ENCODE measurements around the gene SLC36A4. TPM values are rescaled to one million over a fixed set of nuclear protein-coding genes. Genes with fewer than 3 reads are reported as not detected.

Gene SLC36A4
- total RNA-seq, 1 experiment from 2014 or later: 12.5 TPM

GRCh38 chr11:93159721-93160120 lies 38.1 kb downstream of the SLC36A4 start:
- H3K4me3 ChIP-seq (ENCODE audit: low read depth, low read length): no peak overlapping the region
- BruUV-seq (replicated peaks): no TSS peak
- ChIA-PET CTCF (no interaction called here), POLR2A (no interaction called here)
- peaks cover 6% of the 10 kb centered on the region for H3K36me3 Mint-ChIP-seq (ENCODE audit: insufficient read depth, unreplicated experiment)
- no peaks in the 10 kb centered on the region for H3K4me1 ChIP-seq
- no peaks in the 10 kb centered on the region for H3K9me3 ChIP-seq
- no peaks in the 10 kb centered on the region for H3K27me3 Mint-ChIP-seq (ENCODE audit: insufficient read depth, unreplicated experiment)
- intact Hi-C loops (cut with micrococcal nuclease; ENCODE audit: unreplicated experiment): no loop called here
- DNase-seq: no peak
- H3K27ac Mint-ChIP-seq (ENCODE audit: unreplicated experiment): no peak overlapping the region
- no peaks in the 10 kb centered on the region for H3K27me3 ChIP-seq (replicated peaks; ENCODE audit: control insufficient read depth, insufficient read depth, low read length)
- TF ChIP-seq CTCF (IDR thresholded peaks at IDR 0.05; ENCODE audit: insufficient read depth in 1 of 2, low read depth in 1 of 2, low read length in 1 of 2, severe bottlenecking in 1 of 2, unreplicated experiment in 1 of 2): no peak
- H3K36me3 ChIP-seq (ENCODE audit: control insufficient read depth, insufficient read depth, low read length): no peaks in the 10 kb centered on the region
- H3K9me3 Mint-ChIP-seq (ENCODE audit: unreplicated experiment): no peaks in the 10 kb centered on the region
- no peaks in the 10 kb centered on the region for H3K4me1 Mint-ChIP-seq (ENCODE audit: low read depth, unreplicated experiment)
- H3K4me3 Mint-ChIP-seq (ENCODE audit: unreplicated experiment): no peak overlapping the region

GRCh38 chr11:93155738-93156137 lies 42.1 kb downstream of the SLC36A4 start:
- Histone ChIP-seq H3K27me3 (replicated peaks; ENCODE audit: control insufficient read depth, insufficient read depth, low read length) (no peaks in the 10 kb centered on the region), H3K4me3 (ENCODE audit: low read depth, low read length) (no peak overlapping the region), H3K4me1 (no peaks in the 10 kb centered on the region), H3K9me3 (no peaks in the 10 kb centered on the region), H3K36me3 (ENCODE audit: control insufficient read depth, insufficient read depth, low read length) (no peaks in the 10 kb centered on the region)
- ChIA-PET CTCF (no interaction called here), POLR2A (no interaction called here)
- TF ChIP-seq CTCF (IDR thresholded peaks at IDR 0.05; ENCODE audit: insufficient read depth in 1 of 2, low read depth in 1 of 2, low read length in 1 of 2, severe bottlenecking in 1 of 2, unreplicated experiment in 1 of 2): no peak
- no TSS peak for BruUV-seq (replicated peaks)
- H3K27ac Mint-ChIP-seq (ENCODE audit: unreplicated experiment): no peak overlapping the region
- no peaks in the 10 kb centered on the region for H3K27me3 Mint-ChIP-seq (ENCODE audit: insufficient read depth, unreplicated experiment)
- no peak for DNase-seq
- H3K36me3 Mint-ChIP-seq (ENCODE audit: insufficient read depth, unreplicated experiment): peaks cover 6% of the 10 kb centered on the region
- intact Hi-C loops (cut with micrococcal nuclease; ENCODE audit: unreplicated experiment): no loop called here
- no peaks in the 10 kb centered on the region for H3K4me1 Mint-ChIP-seq (ENCODE audit: low read depth, unreplicated experiment)
- H3K9me3 Mint-ChIP-seq (ENCODE audit: unreplicated experiment): no peaks in the 10 kb centered on the region
- no peak overlapping the region for H3K4me3 Mint-ChIP-seq (ENCODE audit: unreplicated experiment)

- Histone ChIP-seq H3K4me3 (ENCODE audit: low read depth, low read length) (no peak overlapping the region), H3K4me1 (no peaks in the 10 kb centered on the region), H3K36me3 (ENCODE audit: control insufficient read depth, insufficient read depth, low read length) (no peaks in the 10 kb centered on the region), H3K27me3 (replicated peaks; ENCODE audit: control insufficient read depth, insufficient read depth, low read length) (no peaks in the 10 kb centered on the region), H3K9me3 (no peaks in the 10 kb centered on the region)
- Mint-ChIP-seq H3K4me3 (ENCODE audit: unreplicated experiment) (no peak overlapping the region), H3K9me3 (ENCODE audit: unreplicated experiment) (no peaks in the 10 kb centered on the region), H3K36me3 (ENCODE audit: insufficient read depth, unreplicated experiment) (no peaks in the 10 kb centered on the region), H3K27me3 (ENCODE audit: insufficient read depth, unreplicated experiment) (no peaks in the 10 kb centered on the region), H3K27ac (ENCODE audit: unreplicated experiment) (no peak overlapping the region), H3K4me1 (ENCODE audit: low read depth, unreplicated experiment) (no peaks in the 10 kb centered on the region)
- no TSS peak for BruUV-seq (replicated peaks)
- TF ChIP-seq CTCF (IDR thresholded peaks at IDR 0.05; ENCODE audit: insufficient read depth in 1 of 2, low read depth in 1 of 2, low read length in 1 of 2, severe bottlenecking in 1 of 2, unreplicated experiment in 1 of 2): no peak
- ChIA-PET POLR2A (interaction anchor here (0.6 kb wide), 1 partner anchor 172 kb away, joined by 4 read pairs; no protein-coding TSS in a partner anchor), CTCF (no interaction called here)
- intact Hi-C loops (cut with micrococcal nuclease; ENCODE audit: unreplicated experiment): no loop called here
- DNase-seq: no peak
These were observed 52.3 kb downstream of the SLC36A4 start for GRCh38 chr11:93145390-93145915.
